CD4-positive, alpha-beta T cell treated with Interleukin-6 for 4 hours (primary cell): ENCODE results near the gene PRKN.
"Not testable (repeated sequence)": the region's sequence is repeated elsewhere in the genome, so short reads cannot be mapped to it uniquely, and the experiment has no call there.

Experiments
- DNase-seq: peaks from one replicate; pipeline ENCODE4 v3.0.0-alpha.2; 2020; ENCODE audit warnings: mixed read lengths

Gene PRKN

GRCh38 chr6:161829291-161829729, 898.3 kb downstream of the PRKN start:
- no peak for DNase-seq

DNA sequence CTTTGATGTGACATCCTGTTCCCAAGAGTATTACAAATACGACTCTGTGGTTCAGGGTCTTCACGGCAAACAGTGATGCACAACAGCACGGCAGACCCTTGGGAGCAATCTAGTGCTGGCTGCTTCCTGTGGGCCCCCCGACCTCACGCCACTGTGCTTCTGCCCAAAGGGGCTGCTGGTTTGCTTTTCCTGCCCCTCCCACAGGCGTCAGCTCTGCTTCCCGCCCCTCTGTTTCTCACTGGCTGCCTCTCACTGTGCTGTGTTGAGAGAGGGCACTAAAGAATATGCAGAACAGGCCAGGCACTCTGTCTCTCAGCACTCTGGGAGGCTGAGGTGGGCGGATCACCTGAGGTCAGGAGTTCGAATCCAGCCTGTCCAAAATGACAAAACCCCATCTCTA, 899.2 kb downstream of the PRKN start:
- DNase-seq = no peak

GRCh38 chr6:161826512-161826911, 901.1 kb downstream of the PRKN start:
- DNase-seq = no peak

- not testable (repeated sequence) for DNase-seq
Observed at GRCh38 chr6:161822204-161822603, 905.4 kb downstream of the PRKN start.

- no peak for DNase-seq
Observed at GRCh38 chr6:161817881-161818280, 909.7 kb downstream of the PRKN start.

GRCh38 chr6:161815965-161816364, 911.6 kb downstream of the PRKN start:
- DNase-seq = no peak

DNA sequence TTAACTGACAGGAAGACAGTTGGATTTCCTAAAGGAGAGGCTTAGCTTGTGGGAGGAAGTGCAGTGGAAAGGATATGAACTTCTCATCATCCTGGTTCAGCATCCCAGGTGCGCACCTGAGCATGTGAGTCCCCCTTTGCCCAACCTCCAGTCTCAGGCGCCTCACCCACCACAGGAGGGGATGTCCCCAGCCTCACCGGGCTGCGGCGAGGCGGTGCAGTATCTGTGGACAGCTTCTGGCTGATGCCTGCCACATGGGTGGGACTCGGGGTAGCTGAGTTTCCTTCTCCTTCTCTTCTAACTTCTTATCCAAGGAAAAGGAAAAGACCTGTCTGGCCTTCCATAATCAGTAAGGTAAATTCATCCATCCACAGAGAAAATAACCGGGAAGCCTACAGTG, 914.4 kb downstream of the PRKN start:
- DNase-seq = no peak

GRCh38 chr6:161809971-161810370, 917.6 kb downstream of the PRKN start:
- no peak for DNase-seq

DNA sequence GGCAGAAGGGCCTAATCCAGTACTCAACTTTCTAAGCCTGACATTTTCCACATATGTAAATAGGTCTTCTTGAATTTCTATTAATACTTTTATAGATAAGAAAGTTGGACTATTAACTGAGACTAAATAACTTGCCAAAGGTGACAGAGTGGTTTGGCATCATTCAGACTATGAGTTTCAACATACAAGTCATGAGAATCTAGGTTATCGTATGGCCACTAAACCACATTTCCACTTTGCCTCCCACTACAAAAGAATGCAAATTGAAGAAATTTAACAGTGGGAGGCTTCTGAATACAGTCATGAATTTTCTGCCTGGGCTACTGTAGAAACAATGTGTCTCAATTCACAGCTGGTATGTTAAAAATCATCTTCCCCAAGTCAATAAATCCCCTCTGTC, 922.7 kb downstream of the PRKN start:
- DNase-seq = no peak

- DNase-seq = no peak
Observed at GRCh38 chr6:161803131-161803530, 924.4 kb downstream of the PRKN start.

DNA sequence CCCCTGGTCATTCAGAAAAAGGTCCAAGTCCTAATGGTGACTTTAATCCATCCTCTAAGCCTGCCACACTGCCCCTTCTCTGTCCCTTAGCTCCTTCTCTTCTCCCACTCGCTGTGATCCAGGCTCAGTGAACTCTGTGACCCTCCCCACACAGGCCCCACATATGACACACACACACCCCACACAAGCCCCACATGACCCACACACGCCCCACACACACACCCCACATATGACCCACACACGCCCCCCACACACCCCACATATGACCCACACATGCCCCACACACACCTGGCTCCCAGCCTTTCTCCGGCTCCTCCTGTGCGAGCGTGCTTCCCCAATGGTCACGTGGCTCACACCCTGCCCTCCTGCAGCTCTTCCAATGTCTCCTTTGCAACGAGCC, 925.3 kb downstream of the PRKN start:
- no peak for DNase-seq

DNA sequence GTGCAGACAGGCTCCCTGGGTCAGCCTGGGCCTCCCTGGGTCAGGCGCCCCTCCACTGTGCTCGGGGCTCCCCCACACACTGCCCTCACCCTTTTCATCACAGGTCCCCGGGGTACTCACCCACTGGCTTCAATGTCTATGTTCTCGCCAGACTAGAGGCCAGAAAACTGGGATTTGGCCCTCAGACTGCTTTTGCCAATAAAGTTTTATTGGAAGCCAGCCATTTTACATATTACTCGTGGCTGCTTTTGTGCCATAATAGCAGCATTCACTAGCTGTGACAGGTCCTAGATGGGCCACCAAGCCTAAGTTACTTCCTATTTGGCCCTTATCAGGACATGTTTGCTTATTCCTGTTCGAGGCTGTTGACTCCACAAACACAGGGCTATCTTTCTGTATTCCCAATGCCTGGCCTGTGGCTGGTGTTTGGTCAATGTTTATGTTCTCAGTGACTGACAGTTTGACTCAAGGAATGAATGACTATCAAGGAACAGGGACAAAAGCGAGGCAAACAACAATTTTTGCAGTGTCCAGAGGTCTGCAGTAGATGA, 928.6 kb downstream of the PRKN start:
- no peak for DNase-seq

DNA sequence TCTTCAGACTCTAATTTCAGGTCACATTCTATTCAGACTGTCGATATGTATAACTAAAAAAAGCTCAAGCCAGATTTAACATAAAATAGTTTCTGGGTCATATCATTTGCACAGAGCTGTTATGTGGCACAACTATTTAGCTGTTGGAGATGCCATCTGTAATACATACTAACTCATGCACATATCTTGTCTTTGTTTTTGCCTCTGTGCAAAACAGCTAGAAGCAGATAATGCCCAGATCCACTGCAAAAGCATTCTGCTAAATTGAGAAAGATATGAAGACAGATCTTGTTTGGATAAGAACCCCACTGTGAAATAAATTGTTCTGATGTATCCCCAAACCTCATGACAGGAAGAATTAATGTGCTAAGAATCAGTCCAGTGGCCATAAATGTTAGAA, 930.9 kb downstream of the PRKN start:
- no peak for DNase-seq

- DNase-seq = no peak
Observed at GRCh38 chr6:161792851-161793493, 934.6 kb downstream of the PRKN start.

DNA sequence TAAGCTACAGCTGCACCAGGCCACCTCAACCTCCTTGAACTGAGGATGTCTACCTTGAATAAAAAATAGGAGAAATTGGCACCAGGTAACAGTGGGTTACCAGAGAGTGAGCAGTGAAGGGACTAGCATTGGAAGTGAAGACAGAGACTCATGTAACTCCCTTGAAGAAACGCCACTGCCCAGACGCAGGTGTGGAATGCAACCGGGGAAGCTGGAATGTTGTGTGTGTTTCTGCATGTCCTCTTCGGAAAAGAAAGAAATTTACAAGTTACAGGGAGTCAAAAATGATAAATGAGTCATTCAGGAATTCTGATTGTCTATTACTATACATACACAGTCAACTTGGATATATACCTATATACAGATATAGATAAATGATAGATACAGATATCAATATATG, 939.0 kb downstream of the PRKN start:
- DNase-seq = no peak

GRCh38 chr6:161772176-161772575, 955.4 kb downstream of the PRKN start:
- DNase-seq = no peak

- DNase-seq = no peak
Observed at GRCh38 chr6:161761966-161762365, 965.6 kb downstream of the PRKN start.

GRCh38 chr6:161755080-161755479, 972.5 kb downstream of the PRKN start:
- no peak for DNase-seq

- no peak for DNase-seq
Observed at GRCh38 chr6:161750686-161751085, 976.9 kb downstream of the PRKN start.

- DNase-seq = no peak
Observed at GRCh38 chr6:161749576-161749975, 978.0 kb downstream of the PRKN start.

GRCh38 chr6:161748535-161749416, 978.8 kb downstream of the PRKN start:
- DNase-seq = peak; percentile 11

DNA sequence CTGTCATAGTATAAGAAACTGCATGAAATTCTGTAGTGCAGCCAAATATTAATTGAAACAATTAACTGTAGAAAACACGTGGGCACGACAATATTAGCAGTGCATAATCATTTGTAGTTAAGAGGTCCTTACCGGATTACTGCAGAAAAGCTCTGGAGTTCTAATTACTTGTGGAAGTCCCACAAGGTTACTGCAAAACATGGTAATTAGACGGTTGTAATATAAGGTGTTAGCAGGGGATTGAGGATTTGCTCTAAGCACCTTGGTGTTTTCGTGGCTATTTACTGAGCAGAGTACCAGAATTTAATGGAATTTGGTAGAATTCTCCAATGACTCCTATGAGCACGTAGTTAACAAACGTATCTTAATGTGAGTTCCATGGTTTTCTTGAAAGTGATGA, 980.1 kb downstream of the PRKN start:
- no peak for DNase-seq

- DNase-seq = no peak
Observed at GRCh38 chr6:161745594-161746141, 981.9 kb downstream of the PRKN start.

- no peak for DNase-seq
Observed at GRCh38 chr6:161745128-161745527, 982.4 kb downstream of the PRKN start.
